PC-3 (cell line): ENCODE results near the gene SLC5A6.

Experiments
- CTCF ChIP-seq: fragments of 300-600 bp; sonication (generic); conservative IDR thresholded peaks from 2 replicates; pipeline ENCODE4 v1.5.1; 2017; ENCODE audit warnings: antibody characterized with exemption, low read depth, mild to moderate bottlenecking, low read length
- EZH2 ChIP-seq: fragments of 300-600 bp; sonication (generic); IDR thresholded peaks from one replicate; pipeline ENCODE4 v1.6.1; 2017; ENCODE audit warnings: antibody characterized with exemption, mild to moderate bottlenecking, low read length; ENCODE audit not compliant: unreplicated experiment

DNA sequence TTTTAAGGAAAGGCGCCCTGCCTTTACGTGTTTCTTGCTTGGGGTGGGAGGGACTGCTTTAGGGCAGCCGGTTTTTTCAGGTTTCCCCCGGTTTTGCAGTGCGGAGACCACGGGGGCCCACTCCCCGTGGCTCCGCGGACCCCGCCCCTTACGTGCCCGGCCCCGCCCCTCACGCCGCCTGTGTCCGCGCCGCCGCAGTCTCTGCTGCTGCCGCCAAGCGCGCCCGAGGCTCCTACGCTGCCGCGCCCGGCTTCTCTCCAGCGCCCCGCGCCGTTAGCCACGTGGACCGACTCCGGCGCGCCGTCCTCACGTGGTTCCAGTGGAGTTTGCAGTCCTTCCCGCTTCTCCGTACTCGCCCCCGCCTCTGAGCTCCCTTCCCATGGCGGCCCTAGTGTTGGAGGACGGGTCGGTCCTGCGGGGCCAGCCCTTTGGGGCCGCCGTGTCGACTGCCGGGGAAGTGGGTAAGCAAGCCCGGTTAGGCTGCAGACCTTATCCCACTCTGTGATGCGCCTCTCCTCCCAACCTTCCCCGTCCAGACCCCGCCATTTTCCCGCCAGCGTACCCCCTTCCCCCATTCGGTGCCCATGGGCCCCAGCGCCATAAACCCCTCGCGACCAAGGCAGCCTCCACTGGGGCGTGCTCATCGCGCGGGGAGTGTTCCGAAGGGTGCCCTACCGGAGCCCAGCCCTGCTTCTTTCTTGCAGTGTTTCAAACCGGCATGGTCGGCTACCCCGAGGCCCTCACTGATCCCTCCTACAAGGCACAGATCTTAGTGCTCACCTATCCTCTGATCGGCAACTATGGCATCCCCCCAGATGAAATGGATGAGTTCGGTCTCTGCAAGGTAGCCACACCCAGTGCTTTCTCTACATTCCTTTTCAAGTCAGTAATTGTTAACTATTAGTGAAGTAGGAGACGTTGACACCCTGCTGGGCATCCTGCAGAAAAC is 5.4 kb upstream of the SLC5A6 start, which contains the start of gene CAD:
- 0 out of 2 replicates have a peak, but pooled peaks have one; percentile 15 for TF ChIP-seq CTCF
- no peak for TF ChIP-seq EZH2
